Tibial nerve (tissue), 4 donors: ENCODE measurements around the gene MADD. TPM values are rescaled to one million over a fixed set of nuclear protein-coding genes. Genes with fewer than 3 reads are reported as not detected.

Experiments used
- DNase-seq, 2 donors: peaks; one replicate each; pipeline ENCODE4 v3.0.0-alpha.2; 2019; ENCODE audit warnings: low spot score in 2 of 2
- H3K27ac ChIP-seq, 4 donors: fragments of 200-600 bp; sonication (generic) in 3 of 4; one replicate each; pipeline ENCODE4 v1.5.1; 2017 to 2019; ENCODE audit warnings: mild to moderate bottlenecking in 1 of 4
- H3K27me3 ChIP-seq, 2 donors: fragments of 200-600 bp; sonication (generic) in 1 of 2; one replicate each; pipeline versions ENCODE4 v1.5.1 to v1.6.0; 2017 to 2019
- H3K36me3 ChIP-seq, 3 donors: fragments of 200-600 bp; sonication (generic); one replicate each; pipeline ENCODE4 v1.5.1; 2018 to 2019
- H3K4me1 ChIP-seq, 4 donors: fragments of 200-600 bp; sonication (generic) in 3 of 4; one replicate each; pipeline ENCODE4 v1.5.1; 2017 to 2019
- H3K4me3 ChIP-seq, 4 donors: fragments of 200-600 bp; sonication (generic) in 3 of 4; one replicate each; pipeline ENCODE4 v1.5.1; 2017 to 2019; ENCODE audit warnings: mild to moderate bottlenecking in 1 of 4, moderate library complexity in 1 of 4
- H3K9me3 ChIP-seq, 4 donors: fragments of 200-600 bp; sonication (generic) in 3 of 4; one replicate each; pipeline ENCODE4 v1.5.1; 2017 to 2019
- EP300 ChIP-seq, 2 donors: sonication (generic); formaldehyde crosslinking; IDR thresholded peaks; one replicate each; pipeline ENCODE4 v1.6.1; 2017; ENCODE audit warnings: antibody characterized with exemption in 2 of 2, mild to moderate bottlenecking in 1 of 2
- POLR2A ChIP-seq, 2 donors: fragments of 450-650 bp; IDR thresholded peaks; one replicate each; pipeline ENCODE4 v1.6.1; 2017; ENCODE audit warnings: antibody characterized with exemption in 2 of 2, mild to moderate bottlenecking in 2 of 2, moderate library complexity in 2 of 2
- WGBS, 2 donors: methylation state at CpG; one replicate each; pipeline ENCODE4 v1.1.5; 2018; 5-methylcytosine and 5-hydroxymethylcytosine counted together
- total RNA-seq, 4 donors: library from RNA; depleted of rRNA; stranded (reverse); fragments of >200 nt; gene quantifications; one replicate each; pipeline ENCODE4 v1.1.0, GENCODE V29; 2016
- TF ChIP-seq, protein P1 (sequence below), 5 experiments: fragments of 200-600 bp in 3 of 5; fragments of 450-650 bp in 2 of 5; sonication (generic) in 3 of 5; IDR thresholded peaks; one replicate each; pipeline ENCODE4 v1.5.1; 2016 to 2019; ENCODE audit warnings: antibody characterized with exemption in 5 of 5, mild to moderate bottlenecking in 3 of 5, moderate library complexity in 2 of 5

MADD gene
- total RNA-seq, 4 donors from 2014 or later: 41.9 to 68.0 (median 52.2) TPM

DNA sequence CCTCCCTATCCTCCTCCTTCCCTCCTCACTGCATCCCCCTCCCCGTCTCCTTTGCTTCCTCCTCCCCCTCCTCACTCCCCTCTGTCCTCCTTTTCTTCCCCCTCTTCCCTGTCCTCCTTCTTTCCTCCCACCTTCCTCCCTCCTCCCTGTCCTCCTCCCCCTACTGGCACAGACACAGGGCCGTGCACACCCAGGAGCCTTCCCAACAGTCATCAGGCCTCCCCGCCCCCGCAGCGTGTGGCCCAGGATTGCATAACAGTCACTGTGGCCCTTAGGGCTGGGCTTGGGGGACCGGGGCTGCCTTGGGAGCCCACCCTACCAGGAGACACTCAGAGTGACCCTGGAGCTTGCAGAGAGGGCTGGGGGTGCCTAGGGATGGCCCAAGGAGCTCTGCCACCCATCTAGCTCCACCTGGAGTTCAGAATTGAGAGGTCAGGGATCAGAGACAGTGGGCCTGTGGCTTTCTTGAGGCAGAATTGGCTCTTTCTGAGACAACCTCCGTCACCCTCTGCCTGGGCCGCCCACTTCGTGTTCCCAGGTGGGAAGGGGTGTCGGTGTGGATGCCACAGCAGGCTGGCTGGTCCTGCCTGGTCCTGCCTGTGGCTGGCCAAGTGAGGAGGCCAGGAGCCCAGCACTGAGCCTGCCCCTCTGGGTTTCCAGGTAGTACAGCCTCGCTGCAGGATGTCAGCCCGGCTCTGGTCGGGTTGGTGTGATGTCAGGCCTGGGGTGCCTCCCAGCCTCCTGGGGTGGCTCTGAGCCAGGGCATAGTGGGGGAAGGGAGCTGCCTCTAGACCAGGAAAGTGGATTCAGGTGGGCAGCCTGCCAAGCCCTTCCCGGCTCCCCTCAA is 106.8 kb downstream of the MADD start:
- no peaks in the 10 kb centered on the region for H3K27me3 ChIP-seq
- H3K4me3 ChIP-seq: peak overlapping the region; percentile 1 to 49 (median 26)
- H3K9me3 ChIP-seq: no peaks in the 10 kb centered on the region
- DNase-seq: peak in 1 of 2 donors; percentile 40
- H3K4me1 ChIP-seq: no peaks in the 10 kb centered on the region
- no peaks in the 10 kb centered on the region for H3K36me3 ChIP-seq
- H3K27ac ChIP-seq: peak overlapping the region in 3 of 4 donors; percentile 73 to 85 (median 81)
- TF ChIP-seq POLR2A (IDR thresholded peaks at IDR 0.05): no peak
- peak in 1 of 2 donors; percentile 9 for TF ChIP-seq EP300 (IDR thresholded peaks at IDR 0.05)
- TF ChIP-seq, protein P1, sequence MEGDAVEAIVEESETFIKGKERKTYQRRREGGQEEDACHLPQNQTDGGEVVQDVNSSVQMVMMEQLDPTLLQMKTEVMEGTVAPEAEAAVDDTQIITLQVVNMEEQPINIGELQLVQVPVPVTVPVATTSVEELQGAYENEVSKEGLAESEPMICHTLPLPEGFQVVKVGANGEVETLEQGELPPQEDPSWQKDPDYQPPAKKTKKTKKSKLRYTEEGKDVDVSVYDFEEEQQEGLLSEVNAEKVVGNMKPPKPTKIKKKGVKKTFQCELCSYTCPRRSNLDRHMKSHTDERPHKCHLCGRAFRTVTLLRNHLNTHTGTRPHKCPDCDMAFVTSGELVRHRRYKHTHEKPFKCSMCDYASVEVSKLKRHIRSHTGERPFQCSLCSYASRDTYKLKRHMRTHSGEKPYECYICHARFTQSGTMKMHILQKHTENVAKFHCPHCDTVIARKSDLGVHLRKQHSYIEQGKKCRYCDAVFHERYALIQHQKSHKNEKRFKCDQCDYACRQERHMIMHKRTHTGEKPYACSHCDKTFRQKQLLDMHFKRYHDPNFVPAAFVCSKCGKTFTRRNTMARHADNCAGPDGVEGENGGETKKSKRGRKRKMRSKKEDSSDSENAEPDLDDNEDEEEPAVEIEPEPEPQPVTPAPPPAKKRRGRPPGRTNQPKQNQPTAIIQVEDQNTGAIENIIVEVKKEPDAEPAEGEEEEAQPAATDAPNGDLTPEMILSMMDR (IDR thresholded peaks at IDR 0.05): no peak
- 48 to 69% methylated on average over 14 of the region's 14 CpGs for WGBS, 2 donors

GRCh38 chr11:47377571-47378009 is 107.7 kb downstream of the MADD start:
- peak overlapping the region in 3 of 4 donors; percentile 73 to 85 (median 81) for H3K27ac ChIP-seq
- no peaks in the 10 kb centered on the region for H3K36me3 ChIP-seq
- no peaks in the 10 kb centered on the region for H3K9me3 ChIP-seq
- DNase-seq: no peak
- no peaks in the 10 kb centered on the region for H3K27me3 ChIP-seq
- 67 to 85% methylated on average over 5 of the region's 5 CpGs for WGBS, 2 donors
- H3K4me3 ChIP-seq: peak overlapping the region; percentile 17 to 49 (median 28)
- H3K4me1 ChIP-seq: no peaks in the 10 kb centered on the region
- TF ChIP-seq, protein P1 (IDR thresholded peaks at IDR 0.05): no peak
- no peak for TF ChIP-seq POLR2A (IDR thresholded peaks at IDR 0.05)
- no peak for TF ChIP-seq EP300 (IDR thresholded peaks at IDR 0.05)

DNA sequence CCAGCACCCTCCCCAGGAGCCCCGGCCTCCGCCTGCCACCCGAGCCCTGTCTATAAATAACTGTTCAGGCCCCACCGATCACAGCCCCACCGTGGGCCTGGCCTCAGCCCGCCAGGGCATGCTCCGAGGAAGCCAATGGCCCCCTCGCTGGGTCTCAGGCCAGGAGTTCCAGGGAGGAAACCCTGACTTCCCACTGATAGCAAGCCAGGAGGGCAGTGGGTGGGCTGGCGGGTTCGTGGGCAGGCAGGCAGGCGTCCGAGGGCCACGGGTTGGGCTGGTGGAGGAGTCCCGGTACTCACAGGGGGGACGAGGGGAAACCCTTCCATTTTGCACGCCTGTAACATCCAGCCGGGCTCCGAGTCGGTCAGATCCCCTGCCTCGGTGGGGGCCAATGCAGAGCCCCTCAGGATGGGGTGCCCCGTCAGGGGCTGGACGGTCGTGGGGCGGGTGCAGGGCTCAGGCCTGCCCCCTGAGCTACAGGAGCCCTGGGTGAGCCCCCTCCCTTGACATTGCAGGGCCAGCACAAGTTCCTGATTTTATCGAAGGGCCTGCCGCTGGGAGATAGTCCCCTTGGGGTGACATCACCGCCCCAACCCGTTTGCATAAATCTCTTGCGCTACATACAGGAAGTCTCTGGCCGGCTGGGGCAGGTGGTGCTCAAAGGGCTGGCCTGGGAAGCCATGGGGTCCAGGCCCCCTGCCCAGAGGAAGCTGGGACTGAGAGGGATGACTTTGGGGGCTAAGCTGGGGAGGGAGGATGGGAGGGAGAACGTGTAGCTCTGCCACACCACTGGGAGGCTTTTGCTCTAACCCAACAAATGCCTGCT is 108.3 kb downstream of the MADD start, which contains the start of gene SPI1:
Gene SPI1 (minus strand): TSS at position 538 of the 826 bp plus-strand sequence. CDS start 194 bp downstream, at position 344.
- Histone ChIP-seq H3K9me3 (no peaks in the 10 kb centered on the region), H3K4me1 (no peaks in the 10 kb centered on the region), H3K27me3 (no peaks in the 10 kb centered on the region), H3K4me3 (peak within 1 kb of the TSS; percentile 17 to 49 (median 28)), H3K27ac (peak within 1 kb of the TSS in 3 of 4 donors; percentile 73 to 85 (median 81)), H3K36me3 (no peaks in the 10 kb centered on the region)
- TF ChIP-seq EP300 (IDR thresholded peaks at IDR 0.05) (peak in 1 of 2 donors; percentile 26), POLR2A (IDR thresholded peaks at IDR 0.05) (peak in 1 of 2 donors; percentile 36)
- TF ChIP-seq, protein P1 (IDR thresholded peaks at IDR 0.05): no peak
- peak in 1 of 2 donors; percentile 39 for DNase-seq
- 65 to 71% methylated on average over 21 to 29 of the region's 31 CpGs for WGBS, 2 donors

- Histone ChIP-seq H3K27ac (peak overlapping the region in 3 of 4 donors; percentile 43 to 85 (median 81)), H3K4me1 (no peaks in the 10 kb centered on the region), H3K9me3 (no peaks in the 10 kb centered on the region), H3K27me3 (no peaks in the 10 kb centered on the region), H3K36me3 (no peaks in the 10 kb centered on the region), H3K4me3 (no peak overlapping the region)
- no peak for DNase-seq
- no peak for TF ChIP-seq POLR2A (IDR thresholded peaks at IDR 0.05)
- TF ChIP-seq, protein P1 (IDR thresholded peaks at IDR 0.05): no peak
- TF ChIP-seq EP300 (IDR thresholded peaks at IDR 0.05): no peak
Observed at GRCh38 chr11:47378836-47379170, 108.9 kb downstream of the MADD start.
